Stimulated activated CD8-positive, alpha-beta memory T cell treated with anti-CD3 and anti-CD28 coated beads, Interleukin-2, amount 100 ng/mL, for 1 hour (primary cell): Measurements from ENCODE around the gene CDH23.

Source experiments
- DNase-seq, 2 donors: peaks; one replicate each; pipeline ENCODE4 v3.0.0-alpha.2; 2020; ENCODE audit warnings: low read depth in 2 of 2

CDH23 gene

GRCh38 chr10:71777213-71777985 lies 380.7 kb downstream of the CDH23 start:
- DNase-seq: no peak

GRCh38 chr10:71778071-71778825 lies 381.5 kb downstream of the CDH23 start:
- no peak for DNase-seq

- no peak for DNase-seq
Observed at GRCh38 chr10:71779641-71780040, 382.9 kb downstream of the CDH23 start.

- no peak for DNase-seq
Observed at GRCh38 chr10:71780156-71780555, 383.4 kb downstream of the CDH23 start.

GRCh38 chr10:71780719-71781118 lies 384.0 kb downstream of the CDH23 start:
- DNase-seq: no peak

- DNase-seq: no peak
Observed at GRCh38 chr10:71782221-71782916, 385.6 kb downstream of the CDH23 start.

- DNase-seq: no peak
Observed at GRCh38 chr10:71782917-71783490, 386.3 kb downstream of the CDH23 start.

- DNase-seq: no peak
Observed at GRCh38 chr10:71783917-71784678, 387.4 kb downstream of the CDH23 start.

- no peak for DNase-seq
Observed at GRCh38 chr10:71784679-71785272, 388.1 kb downstream of the CDH23 start.

- no peak for DNase-seq
Observed at GRCh38 chr10:71788954-71789353, 392.2 kb downstream of the CDH23 start.

- no peak for DNase-seq
Observed at GRCh38 chr10:71789871-71790270, 393.2 kb downstream of the CDH23 start.

- DNase-seq: no peak
Observed at GRCh38 chr10:71790749-71791440, 394.2 kb downstream of the CDH23 start.

- no peak for DNase-seq
Observed at GRCh38 chr10:71795248-71795647, 398.5 kb downstream of the CDH23 start.

GRCh38 chr10:71796749-71797405 lies 400.2 kb downstream of the CDH23 start:
- DNase-seq: no peak

GRCh38 chr10:71797533-71798307 lies 401.0 kb downstream of the CDH23 start:
- DNase-seq: no peak

- no peak for DNase-seq
Observed at GRCh38 chr10:71798308-71798624, 401.5 kb downstream of the CDH23 start.

- DNase-seq: no peak
Observed at GRCh38 chr10:71799112-71799511, 402.4 kb downstream of the CDH23 start.

- DNase-seq: no peak
Observed at GRCh38 chr10:71799608-71800453, 403.1 kb downstream of the CDH23 start.
